Endodermal cell (in vitro differentiated cells): Measurements from ENCODE around the gene ZCCHC24. TPM values are rescaled to one million over a fixed set of nuclear protein-coding genes. Genes with fewer than 3 reads are reported as not detected.

Experiments
- DNase-seq: peaks from one replicate; pipeline ENCODE4 v3.0.0-alpha.2; 2017
- H3K27ac ChIP-seq: 2 replicates; pipeline ENCODE4 v1.5.1; 2013; ENCODE audit warnings: mild to moderate bottlenecking, low read depth, low read length, moderate library complexity
- H3K27me3 ChIP-seq: 2 replicates; pipeline ENCODE4 v1.6.1; 2013; ENCODE audit warnings: mild to moderate bottlenecking, low read length, moderate library complexity; ENCODE audit not compliant: insufficient read depth, control insufficient read depth, poor library complexity, severe bottlenecking
- H3K36me3 ChIP-seq: 2 replicates; pipeline ENCODE4 v1.7.0; 2013; ENCODE audit warnings: mild to moderate bottlenecking, low read length, moderate library complexity; ENCODE audit not compliant: control insufficient read depth, insufficient read depth
- H3K4me1 ChIP-seq: one replicate; pipeline ENCODE4 v1.7.0; 2013; ENCODE audit warnings: low read length; ENCODE audit not compliant: control insufficient read depth, insufficient read depth
- H3K4me3 ChIP-seq: 2 replicates; pipeline ENCODE4 v1.5.1; 2013; ENCODE audit warnings: mild to moderate bottlenecking, low read length, moderate library complexity
- H3K9ac ChIP-seq: 2 replicates; pipeline ENCODE4 v1.6.1; 2013; ENCODE audit warnings: mild to moderate bottlenecking, low read length, moderate library complexity; ENCODE audit not compliant: poor library complexity, severe bottlenecking; ENCODE audit errors: extremely low read depth
- H3K9me3 ChIP-seq: 2 replicates; pipeline ENCODE4 v1.6.1; 2013; ENCODE audit warnings: mild to moderate bottlenecking, low read length, moderate library complexity; ENCODE audit not compliant: control insufficient read depth
- H3K27ac Mint-ChIP-seq: 2 replicates; pipeline ENCODE4 v1.8.0; 2020; ENCODE audit warnings: mixed read lengths
- H3K27me3 Mint-ChIP-seq: 2 replicates; pipeline ENCODE4 v1.8.0; 2021; ENCODE audit warnings: mild to moderate bottlenecking, mixed read lengths; ENCODE audit not compliant: insufficient read depth
- H3K36me3 Mint-ChIP-seq: 2 replicates; pipeline ENCODE4 v1.8.0; 2020; ENCODE audit warnings: low read depth, mixed read lengths
- H3K4me1 Mint-ChIP-seq: 2 replicates; pipeline ENCODE4 v1.8.0; 2020; ENCODE audit warnings: mixed read lengths
- H3K4me3 Mint-ChIP-seq: 2 replicates; pipeline ENCODE4 v1.8.0; 2020; ENCODE audit warnings: mild to moderate bottlenecking, moderate library complexity, mixed read lengths
- H3K9me3 Mint-ChIP-seq: 2 replicates; pipeline ENCODE4 v1.8.0; 2020; ENCODE audit warnings: mild to moderate bottlenecking, mixed read lengths
- CTCF ChIP-seq: fragments of 200-600 bp; sonication (generic); conservative IDR thresholded peaks from 2 replicates; pipeline ENCODE4 v1.5.0; 2021; ENCODE audit warnings: antibody characterized with exemption, mild to moderate bottlenecking
- WGBS, 2 experiments: methylation state at CpG; one replicate each; pipeline versions ENCODE4 v1.1.5 to v1.1.7; 2013; ENCODE audit warnings: missing lambda C conversion rate in 2 of 2, mixed read lengths in 1 of 2; ENCODE audit not compliant: insufficient coverage in 1 of 2, insufficient read length in 1 of 2; 5-methylcytosine and 5-hydroxymethylcytosine counted together
- total RNA-seq, 2 donors: library from RNA; stranded (reverse); fragmentation: NEBNext Ultra II Directional in 1 of 2; extraction: Animal tissue kit (Norgen Biotek cat#: 25700) in 1 of 2; gene quantifications; 2 replicates in 1 of 2; 3 replicates in 1 of 2; pipeline ENCODE4 v1.2.1, GENCODE V29; 2021

ZCCHC24 gene
- total RNA-seq, 2 donors from 2014 or later: 7.6 to 10.7 TPM

DNA sequence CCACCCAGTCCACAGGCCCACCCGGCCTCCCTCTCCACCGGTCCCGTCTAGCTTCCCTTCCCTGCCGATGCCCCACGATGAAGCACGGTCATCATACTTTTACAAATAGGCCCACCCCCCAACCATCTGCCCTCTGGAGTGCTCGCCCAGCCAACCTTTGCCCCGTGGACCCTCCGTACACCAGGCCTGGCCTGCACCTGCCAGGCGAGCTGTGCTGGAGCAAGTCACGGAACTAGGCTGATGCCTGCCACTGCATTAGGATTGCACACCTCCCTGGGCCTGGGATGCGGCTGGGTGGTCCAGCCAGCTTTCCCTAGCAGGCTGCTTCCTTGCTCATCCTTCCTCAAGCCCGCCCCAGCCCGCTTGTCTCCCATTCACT is 53.4 kb downstream of the ZCCHC24 start:
- Mint-ChIP-seq H3K36me3 (peaks cover 4% of the 10 kb centered on the region), H3K27ac (no peak overlapping the region), H3K9me3 (no peaks in the 10 kb centered on the region), H3K4me1 (no peaks in the 10 kb centered on the region), H3K27me3 (no peaks in the 10 kb centered on the region), H3K4me3 (no peak overlapping the region)
- Histone ChIP-seq H3K9ac (no peak overlapping the region), H3K4me3 (no peak overlapping the region), H3K27ac (no peak overlapping the region), H3K27me3 (no peaks in the 10 kb centered on the region), H3K4me1 (no peaks in the 10 kb centered on the region), H3K9me3 (no peaks in the 10 kb centered on the region), H3K36me3 (no peaks in the 10 kb centered on the region)
- 89 to 94% methylated on average over 6 to 14 of the region's 14 CpGs for WGBS, 2 experiments
- TF ChIP-seq CTCF: no peak
- no peak for DNase-seq

- no peaks in the 10 kb centered on the region for H3K9me3 ChIP-seq
- no peak overlapping the region for H3K4me3 Mint-ChIP-seq
- WGBS, 2 experiments: 88 to 90% methylated on average over 6 to 12 of the region's 12 CpGs
- peaks cover 4% of the 10 kb centered on the region for H3K36me3 Mint-ChIP-seq
- no peaks in the 10 kb centered on the region for H3K9me3 Mint-ChIP-seq
- H3K9ac ChIP-seq: no peak overlapping the region
- DNase-seq: peak; percentile 39
- no peaks in the 10 kb centered on the region for H3K27me3 ChIP-seq
- H3K27ac ChIP-seq: no peak overlapping the region
- H3K4me1 ChIP-seq: no peaks in the 10 kb centered on the region
- H3K4me3 ChIP-seq: no peak overlapping the region
- H3K27me3 Mint-ChIP-seq: no peaks in the 10 kb centered on the region
- H3K36me3 ChIP-seq: no peaks in the 10 kb centered on the region
- H3K4me1 Mint-ChIP-seq: no peaks in the 10 kb centered on the region
- no peak overlapping the region for H3K27ac Mint-ChIP-seq
- no peak for TF ChIP-seq CTCF
Measured at GRCh38 chr10:79391231-79392019, 54.0 kb downstream of the ZCCHC24 start.

GRCh38 chr10:79390551-79391229 is 54.7 kb downstream of the ZCCHC24 start:
- Histone ChIP-seq H3K36me3 (no peaks in the 10 kb centered on the region), H3K27me3 (no peaks in the 10 kb centered on the region), H3K4me1 (no peaks in the 10 kb centered on the region), H3K27ac (no peak overlapping the region), H3K4me3 (no peak overlapping the region), H3K9ac (no peak overlapping the region), H3K9me3 (no peaks in the 10 kb centered on the region)
- H3K4me1 Mint-ChIP-seq: no peaks in the 10 kb centered on the region
- WGBS, 2 experiments: 91 to 100% methylated on average over 5 to 16 of the region's 16 CpGs
- H3K27ac Mint-ChIP-seq: no peak overlapping the region
- DNase-seq: peak; percentile 46
- peaks cover 4% of the 10 kb centered on the region for H3K36me3 Mint-ChIP-seq
- no peaks in the 10 kb centered on the region for H3K9me3 Mint-ChIP-seq
- TF ChIP-seq CTCF: no peak
- no peaks in the 10 kb centered on the region for H3K27me3 Mint-ChIP-seq
- no peak overlapping the region for H3K4me3 Mint-ChIP-seq
